IgD-negative memory B cell (primary cell): ENCODE results near the gene CAB39. TPM values are rescaled to one million over a fixed set of nuclear protein-coding genes. Genes with fewer than 3 reads are reported as not detected.
"Not testable (repeated sequence)": the region's sequence is repeated elsewhere in the genome, so short reads cannot be mapped to it uniquely, and the experiment has no call there.

Source experiments
- H3K27ac Mint-ChIP-seq, 3 donors: one replicate each; pipeline ENCODE4 v1.8.0; 2020 to 2022; ENCODE audit warnings: mild to moderate bottlenecking in 3 of 3, mixed read lengths in 3 of 3, moderate library complexity in 1 of 3
- H3K27me3 Mint-ChIP-seq: one replicate; pipeline ENCODE4 v1.8.0; 2021; ENCODE audit warnings: mixed read lengths
- H3K36me3 Mint-ChIP-seq: one replicate; pipeline ENCODE4 v1.8.0; 2020; ENCODE audit warnings: mild to moderate bottlenecking, mixed read lengths
- H3K4me1 Mint-ChIP-seq, 3 donors: one replicate each; pipeline ENCODE4 v1.8.0; 2020 to 2022; ENCODE audit warnings: mixed read lengths in 3 of 3, mild to moderate bottlenecking in 1 of 3
- H3K4me3 Mint-ChIP-seq, 4 donors: one replicate each; pipeline ENCODE4 v1.8.0; 2020 to 2022; ENCODE audit warnings: mild to moderate bottlenecking in 4 of 4, mixed read lengths in 4 of 4, moderate library complexity in 3 of 4
- H3K9me3 Mint-ChIP-seq, 3 donors: one replicate each; pipeline ENCODE4 v1.8.0; 2020 to 2021; ENCODE audit warnings: mixed read lengths in 3 of 3, mild to moderate bottlenecking in 1 of 3
- polyA plus RNA-seq: library from polyadenylated mRNA; unstranded; fragments of 300-500 nt; fragmentation: Illumina TruSeq; gene quantifications from one replicate; pipeline ENCODE4 v1.2.3, GENCODE V29; 2021

The CAB39 gene
- polyA plus RNA-seq, 1 donor from 2014 or later, result 46.8 TPM

- H3K27ac Mint-ChIP-seq, result peak overlapping the region; percentile 55 to 91 (median 90)
- peak overlapping the region; percentile 45 to 86 (median 64) for H3K4me3 Mint-ChIP-seq
- no peaks in the 10 kb centered on the region for H3K27me3 Mint-ChIP-seq
- H3K36me3 Mint-ChIP-seq, result no peaks in the 10 kb centered on the region
- H3K4me1 Mint-ChIP-seq, result peaks cover 49 to 58% (median 57%) of the 10 kb centered on the region in 3 donors
- H3K9me3 Mint-ChIP-seq, result no peaks in the 10 kb centered on the region
Measured at GRCh38 chr2:230715201-230715600, 2.6 kb downstream of the CAB39 start.

- H3K4me3 Mint-ChIP-seq, result peak overlapping the region in 2 of 4 donors; percentile 15 to 71
- H3K27me3 Mint-ChIP-seq, result no peaks in the 10 kb centered on the region
Measured at GRCh38 chr2:230716588-230716987, 3.9 kb downstream of the CAB39 start.

GRCh38 chr2:230717600-230717999, 5.0 kb downstream of the CAB39 start:
- Mint-ChIP-seq H3K4me1 (peaks cover 53 to 61% (median 61%) of the 10 kb centered on the region in 3 donors), H3K27ac (peak overlapping the region in 1 of 3 donors; percentile 32), H3K9me3 (no peaks in the 10 kb centered on the region), H3K4me3 (peak overlapping the region in 2 of 4 donors; percentile 71 to 76), H3K27me3 (no peaks in the 10 kb centered on the region), H3K36me3 (peaks cover 3% of the 10 kb centered on the region)

More at GRCh38 chr2:230716588-230716987, 3.9 kb downstream of the CAB39 start:
- peaks cover 2% of the 10 kb centered on the region for H3K36me3 Mint-ChIP-seq
- no peak overlapping the region for H3K27ac Mint-ChIP-seq
- peaks cover 50 to 57% (median 55%) of the 10 kb centered on the region in 3 donors for H3K4me1 Mint-ChIP-seq
- H3K9me3 Mint-ChIP-seq, result no peaks in the 10 kb centered on the region

GRCh38 chr2:230719340-230719739, 6.7 kb downstream of the CAB39 start:
- peaks cover 53 to 64% (median 59%) of the 10 kb centered on the region in 3 donors for H3K4me1 Mint-ChIP-seq
- H3K36me3 Mint-ChIP-seq, result peaks cover 3% of the 10 kb centered on the region
- no peaks in the 10 kb centered on the region for H3K27me3 Mint-ChIP-seq
- H3K27ac Mint-ChIP-seq, result peak overlapping the region in 1 of 3 donors; percentile 58
- no peak overlapping the region for H3K4me3 Mint-ChIP-seq
- H3K9me3 Mint-ChIP-seq, result no peaks in the 10 kb centered on the region

GRCh38 chr2:230721712-230722111, 9.1 kb downstream of the CAB39 start:
- H3K9me3 Mint-ChIP-seq, result no peaks in the 10 kb centered on the region
- no peaks in the 10 kb centered on the region for H3K27me3 Mint-ChIP-seq
- H3K36me3 Mint-ChIP-seq, result peaks cover 3% of the 10 kb centered on the region
- H3K27ac Mint-ChIP-seq, result peak overlapping the region; percentile 4 to 78 (median 57)
- H3K4me1 Mint-ChIP-seq, result peaks cover 49 to 57% (median 56%) of the 10 kb centered on the region in 3 donors
- H3K4me3 Mint-ChIP-seq, result peak overlapping the region; percentile 51 to 92 (median 68)

- peaks cover 44 to 55% (median 53%) of the 10 kb centered on the region in 3 donors for H3K4me1 Mint-ChIP-seq
- H3K36me3 Mint-ChIP-seq, result peaks cover 3% of the 10 kb centered on the region
- H3K9me3 Mint-ChIP-seq, result no peaks in the 10 kb centered on the region
- H3K4me3 Mint-ChIP-seq, result peak overlapping the region in 2 of 4 donors; percentile 68 to 71
- peak overlapping the region in 1 of 3 donors; percentile 4 for H3K27ac Mint-ChIP-seq
- H3K27me3 Mint-ChIP-seq, result no peaks in the 10 kb centered on the region
Measured at GRCh38 chr2:230722207-230722885, 9.7 kb downstream of the CAB39 start.

- no peaks in the 10 kb centered on the region for H3K9me3 Mint-ChIP-seq
- H3K27me3 Mint-ChIP-seq, result no peaks in the 10 kb centered on the region
- H3K4me3 Mint-ChIP-seq, result peak overlapping the region in 3 of 4 donors; percentile 27 to 57 (median 52)
- peak overlapping the region in 2 of 3 donors; percentile 37 to 73 for H3K27ac Mint-ChIP-seq
- peaks cover 3% of the 10 kb centered on the region for H3K36me3 Mint-ChIP-seq
- peaks cover 35 to 46% (median 43%) of the 10 kb centered on the region in 3 donors for H3K4me1 Mint-ChIP-seq
Measured at GRCh38 chr2:230723363-230723762, 10.7 kb downstream of the CAB39 start.

- not testable (repeated sequence) for H3K4me3 Mint-ChIP-seq, H3K27ac Mint-ChIP-seq
Measured at GRCh38 chr2:230724957-230725356, 12.3 kb downstream of the CAB39 start.

GRCh38 chr2:230731512-230731911, 18.9 kb downstream of the CAB39 start:
- Mint-ChIP-seq H3K4me1 (peaks cover 36 to 50% (median 47%) of the 10 kb centered on the region in 3 donors), H3K27me3 (no peaks in the 10 kb centered on the region), H3K4me3 (no peak overlapping the region), H3K9me3 (no peaks in the 10 kb centered on the region), H3K36me3 (no peaks in the 10 kb centered on the region), H3K27ac (peak overlapping the region in 1 of 3 donors; percentile 12)

More at GRCh38 chr2:230724957-230725356, 12.3 kb downstream of the CAB39 start:
- not testable (repeated sequence) for H3K36me3 Mint-ChIP-seq, H3K27me3 Mint-ChIP-seq, H3K9me3 Mint-ChIP-seq
- H3K4me1 Mint-ChIP-seq, result peaks cover 34 to 39% (median 36%) of the 10 kb centered on the region in 3 donors

GRCh38 chr2:230732914-230733401, 20.3 kb downstream of the CAB39 start:
- Mint-ChIP-seq H3K4me1 (peaks cover 46 to 59% (median 56%) of the 10 kb centered on the region in 3 donors), H3K27me3 (no peaks in the 10 kb centered on the region), H3K9me3 (no peaks in the 10 kb centered on the region), H3K4me3 (peak overlapping the region in 2 of 4 donors; percentile 32 to 58), H3K36me3 (no peaks in the 10 kb centered on the region), H3K27ac (peak overlapping the region in 1 of 3 donors; percentile 27)

- H3K27me3 Mint-ChIP-seq, result no peaks in the 10 kb centered on the region
- H3K36me3 Mint-ChIP-seq, result no peaks in the 10 kb centered on the region
- no peaks in the 10 kb centered on the region for H3K9me3 Mint-ChIP-seq
- peaks cover 52 to 64% (median 61%) of the 10 kb centered on the region in 3 donors for H3K4me1 Mint-ChIP-seq
- H3K4me3 Mint-ChIP-seq, result peak overlapping the region in 2 of 4 donors; percentile 30 to 72
- no peak overlapping the region for H3K27ac Mint-ChIP-seq
Measured at GRCh38 chr2:230734247-230735175, 21.9 kb downstream of the CAB39 start.

GRCh38 chr2:230735884-230736283, 23.2 kb downstream of the CAB39 start:
- Mint-ChIP-seq H3K36me3 (no peaks in the 10 kb centered on the region), H3K27me3 (no peaks in the 10 kb centered on the region), H3K9me3 (peaks cover 0 to 2% (median 0%) of the 10 kb centered on the region in 3 donors), H3K4me1 (peaks cover 54 to 63% (median 54%) of the 10 kb centered on the region in 3 donors), H3K27ac (peak overlapping the region in 1 of 3 donors; percentile 54), H3K4me3 (peak overlapping the region in 1 of 4 donors; percentile 83)

GRCh38 chr2:230737300-230737699, 24.7 kb downstream of the CAB39 start:
- Mint-ChIP-seq H3K36me3 (no peaks in the 10 kb centered on the region), H3K27me3 (no peaks in the 10 kb centered on the region), H3K27ac (peak overlapping the region in 1 of 3 donors; percentile 69), H3K9me3 (peaks cover 0 to 2% (median 0%) of the 10 kb centered on the region in 3 donors), H3K4me3 (peak overlapping the region in 1 of 4 donors; percentile 34), H3K4me1 (peaks cover 45 to 61% (median 51%) of the 10 kb centered on the region in 3 donors)

GRCh38 chr2:230737791-230738226, 25.2 kb downstream of the CAB39 start:
- Mint-ChIP-seq H3K27me3 (no peaks in the 10 kb centered on the region), H3K9me3 (peaks cover 0 to 2% (median 0%) of the 10 kb centered on the region in 3 donors), H3K4me1 (peaks cover 41 to 61% (median 49%) of the 10 kb centered on the region in 3 donors), H3K27ac (peak overlapping the region in 1 of 3 donors; percentile 90), H3K36me3 (peaks cover 1% of the 10 kb centered on the region), H3K4me3 (no peak overlapping the region)
